Liver (tissue), 9 donors: Measurements from ENCODE around the gene NF2. TPM values are rescaled to one million over a fixed set of nuclear protein-coding genes. Genes with fewer than 3 reads are reported as not detected.

ENCODE experiments used
- DNase-seq: peaks from one replicate; pipeline ENCODE4 v3.0.0-alpha.2; 2017; ENCODE audit warnings: low spot score
- H3K27ac ChIP-seq, 2 donors: one replicate each; pipeline ENCODE4 v1.7.0; 2013; ENCODE audit warnings: inconsistent platforms in 2 of 2, low read length in 2 of 2, control low read depth in 1 of 2, low read depth in 1 of 2, mild to moderate bottlenecking in 1 of 2
- H3K27me3 ChIP-seq, 4 donors: one replicate each; pipeline versions ENCODE4 v1.6.1 to v1.7.0; 2013; ENCODE audit warnings: low read length in 3 of 4, inconsistent platforms in 1 of 4, mild to moderate bottlenecking in 1 of 4, moderate library complexity in 1 of 4; ENCODE audit not compliant: control insufficient read depth in 4 of 4, insufficient read depth in 4 of 4
- H3K36me3 ChIP-seq, 4 donors: one replicate each; pipeline versions ENCODE4 v1.6.1 to v1.7.0; 2013; ENCODE audit warnings: low read length in 3 of 4, mild to moderate bottlenecking in 3 of 4, low read depth in 1 of 4, moderate library complexity in 1 of 4; ENCODE audit not compliant: control insufficient read depth in 4 of 4, insufficient read depth in 3 of 4
- H3K4me1 ChIP-seq, 4 donors: one replicate each; pipeline versions ENCODE4 v1.6.1 to v1.7.0; 2013; ENCODE audit warnings: low read length in 3 of 4, mild to moderate bottlenecking in 3 of 4, moderate library complexity in 1 of 4; ENCODE audit not compliant: control insufficient read depth in 4 of 4, insufficient read depth in 4 of 4
- H3K4me3 ChIP-seq, 3 donors: one replicate each; pipeline versions ENCODE4 v1.6.1 to v1.7.0; 2013; ENCODE audit warnings: low read length in 3 of 3, control low read depth in 1 of 3, low read depth in 1 of 3, mild to moderate bottlenecking in 1 of 3
- H3K9ac ChIP-seq, 2 donors: one replicate each; pipeline ENCODE4 v1.7.0; 2013; ENCODE audit warnings: low read length in 2 of 2, mild to moderate bottlenecking in 2 of 2, moderate library complexity in 2 of 2, control low read depth in 1 of 2, low read depth in 1 of 2
- H3K9me3 ChIP-seq, 4 donors: one replicate each; pipeline versions ENCODE4 v1.6.1 to v1.7.0; 2013; ENCODE audit warnings: low read length in 3 of 4; ENCODE audit not compliant: control insufficient read depth in 4 of 4
- ATF3 ChIP-seq: IDR thresholded peaks from 2 replicates; pipeline ENCODE4 v1.6.1; 2016; ENCODE audit warnings: antibody characterized with exemption
- EGR1 ChIP-seq, 2 donors: IDR thresholded peaks; 2 replicates each; pipeline ENCODE4 v1.6.1; 2016 to 2018; ENCODE audit warnings: antibody characterized with exemption in 2 of 2, low read depth in 2 of 2
- FOXA1 ChIP-seq: IDR thresholded peaks from 2 replicates; pipeline ENCODE4 v1.6.1; 2016; ENCODE audit warnings: antibody characterized with exemption
- FOXA2 ChIP-seq: IDR thresholded peaks from 2 replicates; pipeline ENCODE4 v1.6.1; 2016; ENCODE audit warnings: antibody characterized with exemption
- GABPA ChIP-seq, 2 donors: IDR thresholded peaks in 1 of 2; conservative IDR thresholded peaks in 1 of 2; 2 replicates each; pipeline ENCODE4 v1.6.1; 2016; ENCODE audit warnings: antibody characterized with exemption in 2 of 2, mild to moderate bottlenecking in 1 of 2, moderate library complexity in 1 of 2
- HNF4G ChIP-seq: IDR thresholded peaks from 2 replicates; pipeline ENCODE4 v1.6.1; 2016; ENCODE audit warnings: antibody characterized with exemption
- MAX ChIP-seq: IDR thresholded peaks from 2 replicates; pipeline ENCODE4 v1.6.1; 2016; ENCODE audit warnings: antibody characterized with exemption
- NR2F2 ChIP-seq: IDR thresholded peaks from 2 replicates; pipeline ENCODE4 v1.6.1; 2016; ENCODE audit warnings: antibody characterized with exemption
- RAD21 ChIP-seq, 2 donors: IDR thresholded peaks; 2 replicates each; pipeline ENCODE4 v1.6.1; 2016; ENCODE audit warnings: antibody characterized with exemption in 2 of 2, mild to moderate bottlenecking in 2 of 2
- REST ChIP-seq: IDR thresholded peaks from 2 replicates; pipeline ENCODE4 v1.6.1; 2016; ENCODE audit warnings: antibody characterized with exemption, mild to moderate bottlenecking
- SP1 ChIP-seq: IDR thresholded peaks from 2 replicates; pipeline ENCODE4 v1.6.1; 2018; ENCODE audit warnings: antibody characterized with exemption, mild to moderate bottlenecking
- TAF1 ChIP-seq: conservative IDR thresholded peaks from 2 replicates; pipeline ENCODE4 v1.6.1; 2016; ENCODE audit warnings: antibody characterized with exemption, mild to moderate bottlenecking
- ZBTB33 ChIP-seq: IDR thresholded peaks from 2 replicates; pipeline ENCODE4 v1.6.1; 2016; ENCODE audit warnings: antibody characterized with exemption
- WGBS: extraction: QIAGEN DNeasy Blood & Tissue Kit; methylation state at CpG from one replicate; pipeline ENCODE4 v1.1.7; 2013; 5-methylcytosine and 5-hydroxymethylcytosine counted together
- polyA plus RNA-seq, 2 donors: library from polyadenylated mRNA; stranded (reverse) in 1 of 2; unstranded in 1 of 2; fragments of 200-250 nt in 1 of 2; fragments of >200 nt in 1 of 2; fragmentation: Nextera tagmentation in 1 of 2; extraction: Ambion mirVana in 1 of 2; gene quantifications; one replicate each; pipeline versions ENCODE4 v1.2.1 to v1.2.3, GENCODE V29; 2013 to 2015
- total RNA-seq, 2 donors: library from RNA; depleted of rRNA; stranded (reverse); fragments of >200 nt; gene quantifications; one replicate each; pipeline ENCODE4 v1.2.3, GENCODE V29; 2014
- donor health status: healthy.
- donor health status: healthy.
- donor health status: healthy.
- donor health status: healthy.
- donor health status: healthy.

NF2 gene
- total and polyA plus RNA-seq, 4 donors: 6.2 to 25.2 (median 11.2) TPM

DNA sequence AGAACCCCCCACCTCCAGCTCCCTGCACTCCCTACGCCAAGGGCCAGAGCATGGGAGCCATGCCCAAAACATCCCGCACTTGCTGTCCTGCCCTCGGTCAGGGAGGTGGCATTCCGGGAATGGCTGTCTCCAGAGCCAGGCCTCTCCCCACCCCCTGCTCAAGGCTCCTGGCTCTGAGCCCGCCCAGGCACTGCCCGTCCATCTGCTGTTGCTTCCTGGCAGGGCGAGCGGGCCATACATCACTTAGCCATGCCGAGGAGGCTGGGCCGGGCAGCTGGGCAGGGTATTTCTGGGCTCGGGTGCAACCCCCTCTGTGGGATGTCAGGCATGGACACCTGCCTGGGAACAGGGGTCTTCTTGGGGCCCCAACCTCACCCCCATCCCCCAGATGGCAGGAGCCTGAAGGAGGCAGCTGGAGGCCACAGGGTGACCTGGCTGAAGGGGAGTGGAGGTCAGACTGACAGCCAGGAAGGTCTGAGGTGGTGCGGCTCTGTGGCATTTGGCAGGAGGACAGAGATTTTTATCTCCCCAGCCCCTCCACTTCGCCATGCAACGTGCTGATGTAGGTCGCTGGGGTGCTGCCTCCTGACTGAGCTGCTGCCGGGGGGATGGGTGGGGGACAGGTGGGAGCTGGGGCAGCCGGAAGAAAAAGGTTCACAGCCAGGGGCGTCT is 107.6 kb downstream of the NF2 start (continued):
- TF ChIP-seq ZBTB33 (no peak), RAD21 (IDR thresholded peaks at IDR 0.05) (no peak), HNF4G (no peak), ATF3 (no peak), NR2F2 (no peak)

GRCh38 chr22:29712119-29712518 is 108.7 kb downstream of the NF2 start:
- DNase-seq: no peak
- H3K9ac ChIP-seq: no peak overlapping the region
- H3K4me1 ChIP-seq: no peaks in the 10 kb centered on the region
- H3K36me3 ChIP-seq: no peaks in the 10 kb centered on the region
- no peaks in the 10 kb centered on the region for H3K9me3 ChIP-seq
- H3K4me3 ChIP-seq: no peak overlapping the region
- 79% methylated on average over 2 of the region's 2 CpGs for WGBS
- peaks cover 0 to 2% (median 0%) of the 10 kb centered on the region in 4 donors for H3K27me3 ChIP-seq
- no peak for TF ChIP-seq FOXA1
- no peak for TF ChIP-seq FOXA2
- TF ChIP-seq ATF3: no peak
- no peak for TF ChIP-seq TAF1
- TF ChIP-seq HNF4G: no peak
- TF ChIP-seq REST: no peak
- H3K27ac ChIP-seq: no peak overlapping the region

DNA sequence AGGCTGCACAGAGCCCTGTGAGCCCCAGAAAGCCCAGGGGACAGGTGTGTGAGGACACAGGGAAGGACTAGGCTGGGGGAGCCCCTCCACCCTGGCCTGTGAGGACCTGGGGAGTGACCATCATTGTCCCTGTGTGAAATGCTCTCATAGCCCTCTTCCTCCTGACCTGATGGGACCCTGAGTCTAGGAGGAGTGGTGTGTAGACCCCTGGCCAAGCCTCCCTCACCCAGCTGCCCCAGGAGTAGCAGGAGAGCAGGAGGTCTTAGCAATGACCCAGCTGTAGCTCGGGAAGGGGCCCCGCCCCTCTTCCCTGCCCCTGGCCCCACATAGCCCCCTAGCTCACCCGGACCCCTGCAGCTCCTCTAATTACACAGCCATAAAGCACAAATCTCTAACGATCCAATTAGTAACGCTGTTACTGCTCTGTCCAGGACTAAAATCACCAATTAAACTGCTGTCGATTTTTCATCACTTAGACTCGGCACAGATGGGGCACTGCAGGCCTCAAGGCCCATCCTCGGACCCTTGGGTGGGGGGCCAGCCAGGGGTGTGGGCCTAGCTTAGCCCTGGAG is 109.8 kb downstream of the NF2 start:
- no peaks in the 10 kb centered on the region for H3K9me3 ChIP-seq
- TF ChIP-seq NR2F2 (no peak), SP1 (no peak), GABPA (IDR thresholded peaks at IDR 0.05 in 1 of 2, conservative IDR thresholded peaks at IDR 0.05 in 1 of 2) (no peak), TAF1 (no peak), MAX (no peak), EGR1 (IDR thresholded peaks at IDR 0.05; ENCODE audit: low read depth in 2 of 2) (no peak), HNF4G (no peak)
- H3K36me3 ChIP-seq: no peaks in the 10 kb centered on the region
- H3K27ac ChIP-seq: no peak overlapping the region
- DNase-seq: no peak
- H3K9ac ChIP-seq: no peak overlapping the region
- 61% methylated on average over 8 of the region's 8 CpGs for WGBS
- H3K4me1 ChIP-seq: no peaks in the 10 kb centered on the region
- peaks cover 0 to 2% (median 0%) of the 10 kb centered on the region in 4 donors for H3K27me3 ChIP-seq
- no peak overlapping the region for H3K4me3 ChIP-seq
